Uterus (tissue), 4 donors: ENCODE measurements around the gene INO80. TPM values are rescaled to one million over a fixed set of nuclear protein-coding genes. Genes with fewer than 3 reads are reported as not detected.

ENCODE experiments used
- DNase-seq, 2 donors: peaks; one replicate each; pipeline ENCODE4 v3.0.0-alpha.2; 2019 to 2020
- H3K27ac ChIP-seq, 2 donors: fragments of 200-600 bp; sonication (generic); 1 replicate in 1 of 2; 2 replicates in 1 of 2; pipeline ENCODE4 v1.5.1; 2016 to 2018
- H3K27me3 ChIP-seq, 2 donors: fragments of 200-600 bp; sonication (generic); one replicate each; pipeline ENCODE4 v1.5.1; 2018 to 2019; ENCODE audit warnings: control low read depth in 1 of 2
- H3K36me3 ChIP-seq, 2 donors: fragments of 200-600 bp; sonication (generic); one replicate each; pipeline ENCODE4 v1.5.1; 2019; ENCODE audit warnings: control low read depth in 1 of 2
- H3K4me1 ChIP-seq, 2 donors: fragments of 200-600 bp; sonication (generic); one replicate each; pipeline ENCODE4 v1.5.1; 2018 to 2019; ENCODE audit warnings: control low read depth in 1 of 2
- H3K4me3 ChIP-seq, 2 donors: fragments of 200-600 bp; sonication (generic); 1 replicate in 1 of 2; 2 replicates in 1 of 2; pipeline ENCODE4 v1.5.1; 2018 to 2019; ENCODE audit warnings: mild to moderate bottlenecking in 1 of 2
- H3K9me3 ChIP-seq, 2 donors: fragments of 200-600 bp; sonication (generic); one replicate each; pipeline ENCODE4 v1.5.1; 2019; ENCODE audit warnings: control low read depth in 1 of 2
- CTCF ChIP-seq, 4 experiments: fragments of 200-600 bp in 2 of 4; fragments of 450-650 bp in 2 of 4; sonication (generic) in 2 of 4; IDR thresholded peaks; one replicate each; pipeline ENCODE4 v1.5.1; 2016 to 2019; ENCODE audit warnings: antibody characterized with exemption in 4 of 4, mild to moderate bottlenecking in 2 of 4, moderate library complexity in 1 of 4
- POLR2A ChIP-seq, 2 donors: fragments of 450-650 bp; IDR thresholded peaks; one replicate each; pipeline ENCODE4 v1.6.1; 2016; ENCODE audit warnings: antibody characterized with exemption in 2 of 2, mild to moderate bottlenecking in 1 of 2, moderate library complexity in 1 of 2
- intact Hi-C: fragments of 100-400 bp; cut with DNase I; formaldehyde crosslinking; loops from one replicate; pipeline ENCODE4 v1.15.1; 2023; ENCODE audit warnings: low total_unique reads
- total RNA-seq, 4 donors: library from RNA; depleted of rRNA in 3 of 4; stranded (reverse); fragments of >200 nt in 3 of 4; gene quantifications; one replicate each; pipeline versions ENCODE4 v1.1.0 to v1.2.4, GENCODE V29; 2014 to 2023
- donor health status: DM: yes; HTN: yes; CAD: no.

The INO80 gene
- total RNA-seq, 4 donors from 2014 or later: 28.7 to 33.3 (median 30.2) TPM

DNA sequence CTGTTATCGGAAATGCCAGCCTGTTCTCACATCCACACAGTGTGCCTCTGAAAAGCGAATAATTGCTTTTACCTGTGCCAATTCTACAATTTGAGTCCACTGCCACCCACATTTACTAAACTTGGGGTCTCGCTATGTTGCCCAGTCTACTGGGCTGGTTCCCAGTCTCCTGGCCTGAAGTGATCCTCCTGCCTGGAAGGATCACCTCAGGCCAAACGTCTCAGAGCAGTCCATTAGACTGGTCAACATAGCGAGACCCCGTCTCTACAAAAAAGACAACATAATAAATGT, 827 bp upstream of the INO80 start:
- intact Hi-C loops: no loop called here

GRCh38 chr15:41115652-41116115, 396 bp downstream of the INO80 start:
- no peaks in the 10 kb centered on the region for H3K36me3 ChIP-seq
- no peak for TF ChIP-seq POLR2A (IDR thresholded peaks at IDR 0.05)
- TF ChIP-seq CTCF (IDR thresholded peaks at IDR 0.05): peak in 1 of 4 experiments; percentile 10
- H3K4me1 ChIP-seq: no peaks in the 10 kb centered on the region
- peak in 1 of 2 donors; percentile 53 for DNase-seq
- no peaks in the 10 kb centered on the region for H3K9me3 ChIP-seq
- peak overlapping the region; percentile 88 to 100 for H3K27ac ChIP-seq
- H3K4me3 ChIP-seq: peak overlapping the region; percentile 87 to 94
- H3K27me3 ChIP-seq: no peaks in the 10 kb centered on the region
- intact Hi-C loops: no loop called here

More for the DNA sequence above, 827 bp upstream of the INO80 start:
- Histone ChIP-seq H3K27ac (peak overlapping the region; percentile 88 to 100), H3K4me1 (no peaks in the 10 kb centered on the region), H3K27me3 (no peaks in the 10 kb centered on the region), H3K9me3 (no peaks in the 10 kb centered on the region), H3K4me3 (peak overlapping the region; percentile 87 to 94), H3K36me3 (no peaks in the 10 kb centered on the region)
- TF ChIP-seq CTCF (IDR thresholded peaks at IDR 0.05): no peak
- no peak for TF ChIP-seq POLR2A (IDR thresholded peaks at IDR 0.05)
- DNase-seq: no peak

DNA sequence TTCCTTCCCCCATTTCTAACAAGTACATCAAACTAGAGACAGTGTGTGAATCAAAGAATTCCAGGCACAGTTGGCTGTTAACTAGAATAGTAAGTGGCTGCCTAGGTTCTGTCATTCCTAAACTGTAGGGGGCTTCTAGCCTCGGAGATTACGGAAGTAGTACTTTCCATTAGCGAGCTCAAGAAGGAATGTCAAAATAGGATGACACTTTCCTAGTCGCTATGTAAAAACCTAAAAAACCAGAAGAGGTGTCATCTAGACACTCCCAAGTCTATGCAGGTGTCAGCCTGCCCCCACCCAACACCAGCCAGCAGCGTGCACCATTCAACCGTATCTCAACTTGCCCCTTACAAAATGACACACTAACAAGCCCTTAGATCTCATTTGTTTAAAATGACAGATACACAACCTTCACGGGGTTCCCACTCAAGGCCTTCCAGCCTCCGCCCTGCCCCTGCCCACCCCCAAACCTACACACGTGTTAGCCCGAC, 874 bp downstream of the INO80 start:
- no peaks in the 10 kb centered on the region for H3K4me1 ChIP-seq
- H3K27me3 ChIP-seq: no peaks in the 10 kb centered on the region
- H3K27ac ChIP-seq: peak overlapping the region; percentile 88 to 100
- no peak for TF ChIP-seq CTCF (IDR thresholded peaks at IDR 0.05)
- no peak for TF ChIP-seq POLR2A (IDR thresholded peaks at IDR 0.05)
- H3K36me3 ChIP-seq: no peaks in the 10 kb centered on the region
- intact Hi-C loops: no loop called here
- H3K4me3 ChIP-seq: peak overlapping the region; percentile 87 to 94
- DNase-seq: no peak
- H3K9me3 ChIP-seq: no peaks in the 10 kb centered on the region

- Histone ChIP-seq H3K4me1 (no peaks in the 10 kb centered on the region), H3K27me3 (no peaks in the 10 kb centered on the region), H3K4me3 (no peak overlapping the region), H3K9me3 (no peaks in the 10 kb centered on the region), H3K36me3 (no peaks in the 10 kb centered on the region), H3K27ac (no peak overlapping the region)
- intact Hi-C loops: no loop called here
- no peak for DNase-seq
- TF ChIP-seq CTCF (IDR thresholded peaks at IDR 0.05): no peak
- TF ChIP-seq POLR2A (IDR thresholded peaks at IDR 0.05): no peak
These were observed 9.1 kb downstream of the INO80 start for GRCh38 chr15:41106947-41107346.

DNA sequence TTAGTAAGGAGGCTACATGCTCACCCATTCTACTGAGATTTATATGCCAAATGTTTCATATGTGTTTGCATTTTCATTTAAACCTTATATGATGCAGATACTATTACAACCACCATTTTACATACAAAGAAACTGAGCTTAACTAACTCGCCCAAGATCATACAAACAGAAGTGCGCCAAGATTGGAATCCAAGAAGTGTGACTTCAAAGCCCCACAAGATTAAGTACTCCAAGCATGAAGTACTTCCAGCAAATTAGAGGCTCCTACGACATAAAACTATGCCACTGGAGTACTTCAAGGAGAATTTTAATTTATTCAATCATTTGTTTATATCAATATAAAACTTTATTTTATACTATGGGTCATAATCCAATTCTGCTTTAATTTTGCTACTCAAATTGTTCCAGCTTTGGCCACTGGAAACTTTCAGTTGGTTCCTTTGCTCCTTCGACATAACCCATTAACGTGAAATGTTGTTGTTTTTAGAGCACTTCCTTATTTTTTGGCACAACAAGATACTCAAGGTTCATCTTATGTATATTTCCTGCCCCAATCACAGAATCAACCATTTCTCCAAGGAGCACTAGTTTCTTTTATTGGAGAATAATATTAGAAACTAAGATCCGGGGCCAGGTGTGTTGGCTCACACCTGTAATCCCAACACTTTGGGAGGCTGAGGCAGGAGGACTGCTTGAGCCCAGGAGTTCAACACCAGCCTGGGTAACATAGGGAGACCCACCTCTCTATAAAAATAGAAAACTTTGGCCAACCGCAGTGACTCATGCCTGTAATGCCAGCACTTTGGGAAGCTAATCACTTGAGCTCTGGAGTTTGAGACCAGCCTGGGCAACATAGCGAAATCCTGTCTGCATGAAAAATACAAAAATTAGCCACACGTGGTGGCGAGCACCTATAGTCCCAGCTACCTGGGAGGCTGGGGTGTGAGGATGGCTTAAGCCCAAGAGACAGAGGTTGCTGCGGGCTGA, 10.4 kb downstream of the INO80 start:
- no peak overlapping the region for H3K4me3 ChIP-seq
- H3K36me3 ChIP-seq: no peaks in the 10 kb centered on the region
- TF ChIP-seq CTCF (IDR thresholded peaks at IDR 0.05): no peak
- DNase-seq: no peak
- no peaks in the 10 kb centered on the region for H3K9me3 ChIP-seq
- no peak overlapping the region for H3K27ac ChIP-seq
- no peaks in the 10 kb centered on the region for H3K27me3 ChIP-seq
- no peaks in the 10 kb centered on the region for H3K4me1 ChIP-seq
- intact Hi-C loops: no loop called here
